H9 (cell line): ENCODE data around the gene ZDHHC9. TPM values are rescaled to one million over a fixed set of nuclear protein-coding genes. Genes with fewer than 3 reads are reported as not detected.

Experiments used
- DNase-seq: peaks from one replicate; pipeline ENCODE4 v3.0.0-alpha.2; 2017
- H2AFZ ChIP-seq: one replicate; pipeline ENCODE4 v1.6.1; 2013; ENCODE audit warnings: mild to moderate bottlenecking, low read length, control low read depth, moderate library complexity
- H2AK5ac ChIP-seq: 2 replicates; pipeline ENCODE4 v1.6.1; 2013; ENCODE audit warnings: low read length, control low read depth, mixed read lengths; ENCODE audit not compliant: insufficient read length
- H2BK120ac ChIP-seq: one replicate; pipeline ENCODE4 v1.6.1; 2013; ENCODE audit warnings: low read depth, mild to moderate bottlenecking, low read length, control low read depth, inconsistent platforms; ENCODE audit not compliant: poor library complexity, severe bottlenecking
- H2BK12ac ChIP-seq: 2 replicates; pipeline ENCODE4 v1.6.1; 2013; ENCODE audit warnings: low read length, control low read depth, mixed read lengths, low read depth; ENCODE audit not compliant: insufficient read length
- H2BK15ac ChIP-seq: 2 replicates; pipeline ENCODE4 v1.6.1; 2013; ENCODE audit warnings: low read depth, low read length, control low read depth
- H2BK20ac ChIP-seq: one replicate; pipeline ENCODE4 v1.6.1; 2013; ENCODE audit warnings: low read depth, mild to moderate bottlenecking, low read length, control low read depth, inconsistent platforms; ENCODE audit not compliant: poor library complexity, severe bottlenecking
- H2BK5ac ChIP-seq: 2 replicates; pipeline ENCODE4 v1.6.1; 2013; ENCODE audit warnings: low read length, control low read depth, mixed read lengths; ENCODE audit not compliant: insufficient read length
- H3K14ac ChIP-seq: 2 replicates; pipeline ENCODE4 v1.6.1; 2013; ENCODE audit warnings: low read length, control low read depth; ENCODE audit not compliant: insufficient read depth
- H3K18ac ChIP-seq: 2 replicates; pipeline ENCODE4 v1.6.1; 2013; ENCODE audit warnings: low read depth, mild to moderate bottlenecking, mixed read lengths, low read length, control low read depth; ENCODE audit not compliant: insufficient read length
- H3K23ac ChIP-seq: 2 replicates; pipeline ENCODE4 v1.6.1; 2013; ENCODE audit warnings: low read length, control low read depth, mixed read lengths, low read depth; ENCODE audit not compliant: insufficient read length
- H3K23me2 ChIP-seq: 2 replicates; pipeline ENCODE4 v1.6.1; 2013; ENCODE audit warnings: low read depth, mild to moderate bottlenecking, mixed read lengths, low read length, control low read depth; ENCODE audit not compliant: insufficient read length, poor library complexity, severe bottlenecking
- H3K27ac ChIP-seq: 2 replicates; pipeline ENCODE4 v1.5.1; 2013; ENCODE audit warnings: low read length, control low read depth, mixed read lengths, low read depth; ENCODE audit not compliant: insufficient read length
- H3K27me3 ChIP-seq: 2 replicates; pipeline ENCODE4 v1.6.1; 2013; ENCODE audit warnings: low read length, control low read depth, inconsistent platforms; ENCODE audit not compliant: insufficient read depth
- H3K4ac ChIP-seq: 2 replicates; pipeline ENCODE4 v1.6.1; 2013; ENCODE audit warnings: low read depth, mild to moderate bottlenecking, control low read depth, inconsistent platforms, low read length, moderate library complexity
- H3K4me1 ChIP-seq: 2 replicates; pipeline ENCODE4 v1.6.1; 2013; ENCODE audit warnings: low read length, control low read depth, inconsistent platforms; ENCODE audit not compliant: insufficient read depth
- H3K4me2 ChIP-seq: 2 replicates; pipeline ENCODE4 v1.6.1; 2013; ENCODE audit warnings: low read length, control low read depth, mixed read lengths; ENCODE audit not compliant: insufficient read length, insufficient read depth
- H3K56ac ChIP-seq: 2 replicates; pipeline ENCODE4 v1.6.1; 2013; ENCODE audit warnings: low read depth, mild to moderate bottlenecking, mixed read lengths, low read length, control low read depth; ENCODE audit not compliant: insufficient read length
- H3K79me1 ChIP-seq: 2 replicates; pipeline ENCODE4 v1.6.1; 2013; ENCODE audit warnings: low read depth, mild to moderate bottlenecking, moderate library complexity, low read length, control low read depth, inconsistent platforms; ENCODE audit not compliant: insufficient read depth, poor library complexity, severe bottlenecking
- H3K79me2 ChIP-seq: 2 replicates; pipeline ENCODE4 v1.6.1; 2013; ENCODE audit warnings: low read length, control low read depth, inconsistent platforms; ENCODE audit not compliant: insufficient read depth
- H3K9ac ChIP-seq: 2 replicates; pipeline ENCODE4 v1.6.1; 2013; ENCODE audit warnings: low read length, control low read depth, mixed read lengths; ENCODE audit not compliant: insufficient read length; ENCODE audit errors: extremely low read depth
- H3K9me3 ChIP-seq: one replicate; pipeline ENCODE4 v1.6.1; 2013; ENCODE audit warnings: low read depth, low read length, inconsistent platforms; ENCODE audit not compliant: control insufficient read depth
- H3T11ph ChIP-seq: one replicate; pipeline ENCODE4 v1.6.1; 2013; ENCODE audit warnings: mild to moderate bottlenecking, low read length, control low read depth, inconsistent platforms
- H4K20me1 ChIP-seq: one replicate; pipeline ENCODE4 v1.6.1; 2013; ENCODE audit not compliant: control insufficient read depth, insufficient read length, insufficient read depth
- H4K5ac ChIP-seq: 2 replicates; pipeline ENCODE4 v1.6.1; 2013; ENCODE audit warnings: low read depth, mild to moderate bottlenecking, mixed read lengths, low read length, control low read depth; ENCODE audit not compliant: insufficient read length
- H4K8ac ChIP-seq: replicated peaks from 2 replicates; pipeline ENCODE4 v1.6.1; 2013; ENCODE audit warnings: low read length, control low read depth, mixed read lengths, low read depth; ENCODE audit not compliant: insufficient read length
- H4K91ac ChIP-seq: 2 replicates; pipeline ENCODE4 v1.6.1; 2013; ENCODE audit warnings: low read depth, mild to moderate bottlenecking, moderate library complexity, mixed read lengths, low read length, control low read depth; ENCODE audit not compliant: insufficient read length
- H3K27ac Mint-ChIP-seq, 3 experiments: 2 replicates in 2 of 3; 3 replicates in 1 of 3; pipeline ENCODE4 v1.8.0; 2020 to 2021; ENCODE audit warnings: mixed read lengths in 3 of 3, mild to moderate bottlenecking in 1 of 3, moderate library complexity in 1 of 3
- H3K27me3 Mint-ChIP-seq: 2 replicates; pipeline ENCODE4 v1.8.0; 2021; ENCODE audit warnings: low read depth, mild to moderate bottlenecking, moderate library complexity, mixed read lengths
- H3K36me3 Mint-ChIP-seq, 3 experiments: 2 replicates in 2 of 3; 3 replicates in 1 of 3; pipeline ENCODE4 v1.8.0; 2020 to 2021; ENCODE audit warnings: low read depth in 3 of 3, mixed read lengths in 3 of 3; ENCODE audit not compliant: insufficient read depth in 1 of 3
- H3K4me1 Mint-ChIP-seq, 2 experiments: 2 replicates each; pipeline ENCODE4 v1.8.0; 2020; ENCODE audit warnings: mixed read lengths in 2 of 2
- H3K4me3 Mint-ChIP-seq, 2 experiments: 2 replicates in 1 of 2; 3 replicates in 1 of 2; pipeline ENCODE4 v1.8.0; 2020 to 2021; ENCODE audit warnings: mild to moderate bottlenecking in 2 of 2, mixed read lengths in 2 of 2, moderate library complexity in 1 of 2
- H3K9me3 Mint-ChIP-seq, 2 experiments: 2 replicates in 1 of 2; 3 replicates in 1 of 2; pipeline ENCODE4 v1.8.0; 2020; ENCODE audit warnings: mild to moderate bottlenecking in 2 of 2, mixed read lengths in 2 of 2, moderate library complexity in 1 of 2
- WGBS: extraction: QIAGEN DNeasy Blood & Tissue Kit; methylation state at CpG from one replicate; pipeline ENCODE4 v1.1.7; 2013; ENCODE audit warnings: missing lambda C conversion rate, low lambda C conversion rate, mixed read lengths; ENCODE audit not compliant: insufficient read length; ENCODE audit errors: extremely low coverage; 5-methylcytosine and 5-hydroxymethylcytosine counted together
- total RNA-seq: library from RNA; stranded (reverse); gene quantifications from 2 replicates; pipeline ENCODE4 v1.2.1, GENCODE V29; 2021
- TF ChIP-seq, protein P1 (sequence below): fragments of 200-600 bp; sonication (generic); conservative IDR thresholded peaks from 3 replicates; pipeline ENCODE4 v1.8.0; 2021; ENCODE audit warnings: antibody characterized with exemption, mild to moderate bottlenecking

The ZDHHC9 gene
- total RNA-seq, 1 experiment from 2014 or later: 21.0 TPM

DNA sequence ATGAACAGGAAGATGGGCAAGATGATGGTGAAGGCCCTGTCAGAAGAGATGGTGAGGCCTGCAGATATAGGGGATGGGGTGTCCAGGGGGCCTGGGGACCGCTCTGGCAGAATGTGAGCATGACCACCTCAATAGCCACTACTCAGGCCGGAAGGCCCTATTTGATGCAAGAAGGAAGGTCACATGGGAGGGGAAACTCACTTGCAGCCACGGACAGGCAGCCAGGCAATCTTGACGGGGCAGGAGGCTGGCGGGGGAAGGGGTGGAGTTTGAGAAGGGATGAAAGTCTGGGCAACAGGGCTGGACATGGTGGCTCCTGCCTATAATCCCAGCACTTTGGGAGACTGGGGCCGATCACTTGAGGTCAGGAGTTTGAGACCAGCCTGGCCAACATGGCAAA, 55.2 kb downstream of the ZDHHC9 start:
- H2BK20ac ChIP-seq: no peak overlapping the region
- H3K23me2 ChIP-seq: no peaks in the 10 kb centered on the region
- H2BK120ac ChIP-seq: no peak overlapping the region
- TF ChIP-seq, protein P1, sequence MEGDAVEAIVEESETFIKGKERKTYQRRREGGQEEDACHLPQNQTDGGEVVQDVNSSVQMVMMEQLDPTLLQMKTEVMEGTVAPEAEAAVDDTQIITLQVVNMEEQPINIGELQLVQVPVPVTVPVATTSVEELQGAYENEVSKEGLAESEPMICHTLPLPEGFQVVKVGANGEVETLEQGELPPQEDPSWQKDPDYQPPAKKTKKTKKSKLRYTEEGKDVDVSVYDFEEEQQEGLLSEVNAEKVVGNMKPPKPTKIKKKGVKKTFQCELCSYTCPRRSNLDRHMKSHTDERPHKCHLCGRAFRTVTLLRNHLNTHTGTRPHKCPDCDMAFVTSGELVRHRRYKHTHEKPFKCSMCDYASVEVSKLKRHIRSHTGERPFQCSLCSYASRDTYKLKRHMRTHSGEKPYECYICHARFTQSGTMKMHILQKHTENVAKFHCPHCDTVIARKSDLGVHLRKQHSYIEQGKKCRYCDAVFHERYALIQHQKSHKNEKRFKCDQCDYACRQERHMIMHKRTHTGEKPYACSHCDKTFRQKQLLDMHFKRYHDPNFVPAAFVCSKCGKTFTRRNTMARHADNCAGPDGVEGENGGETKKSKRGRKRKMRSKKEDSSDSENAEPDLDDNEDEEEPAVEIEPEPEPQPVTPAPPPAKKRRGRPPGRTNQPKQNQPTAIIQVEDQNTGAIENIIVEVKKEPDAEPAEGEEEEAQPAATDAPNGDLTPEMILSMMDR: no peak
- no peak overlapping the region for H3K4me2 ChIP-seq
- no peak overlapping the region for H3K23ac ChIP-seq
- no peaks in the 10 kb centered on the region for H3K4me1 Mint-ChIP-seq
- peaks cover 0 to 6% (median 0%) of the 10 kb centered on the region in 3 experiments; a peak in 1 of 7 replicates for H3K36me3 Mint-ChIP-seq
- H3K79me2 ChIP-seq: no peaks in the 10 kb centered on the region
- H3K9me3 Mint-ChIP-seq: peaks cover 0 to 63% of the 10 kb centered on the region in 2 experiments; a peak in 2 of 5 replicates
- no peaks in the 10 kb centered on the region for H3K9me3 ChIP-seq
- no CpG with 5 or more reads among the region's 6 CpGs for WGBS
- no peak overlapping the region for H3K27ac Mint-ChIP-seq
- no peak overlapping the region for H3K56ac ChIP-seq
- H2BK12ac ChIP-seq: no peak overlapping the region
- no peaks in the 10 kb centered on the region for H3K4me1 ChIP-seq
- H3K4me3 Mint-ChIP-seq: no peak overlapping the region
- H4K8ac ChIP-seq: no peak overlapping the region
- H3K18ac ChIP-seq: no peak overlapping the region
- no peak overlapping the region for H2BK5ac ChIP-seq
- no peak overlapping the region for H3K9ac ChIP-seq
- H4K91ac ChIP-seq: no peak overlapping the region
- no peak overlapping the region for H3K4ac ChIP-seq
- no peak overlapping the region for H2BK15ac ChIP-seq
- H3K79me1 ChIP-seq: no peaks in the 10 kb centered on the region
- no peaks in the 10 kb centered on the region for H4K20me1 ChIP-seq
- H4K5ac ChIP-seq: no peak overlapping the region
- H3K27me3 Mint-ChIP-seq: peaks cover 4% of the 10 kb centered on the region
- no peak overlapping the region for H3K27ac ChIP-seq
- H2AK5ac ChIP-seq: no peak overlapping the region
- no peaks in the 10 kb centered on the region for H3K27me3 ChIP-seq
- H3K14ac ChIP-seq: no peak overlapping the region
- no peak for DNase-seq
- no peak overlapping the region for H3T11ph ChIP-seq
- H2AFZ ChIP-seq: no peak overlapping the region
